Skin epidermis (tissue), 12 donors: ENCODE data around the gene IZUMO2.
A peak's percentile ranks its signal among the peaks of the same experiment; 100 is the strongest.
"Not testable (repeated sequence)": the region's sequence is repeated elsewhere in the genome, so short reads cannot be mapped to it uniquely, and the experiment has no call there.

ENCODE experiments used
- H3K27ac ChIP-seq, 21 experiments: fragments of 200-600 bp; sonication (generic) in 11 of 21; one replicate each; pipeline ENCODE4 v1.5.0; 2020; ENCODE audit warnings: mild to moderate bottlenecking in 3 of 21, inconsistent platforms in 2 of 21, moderate library complexity in 2 of 21
- H3K4me3 ChIP-seq, 7 experiments: fragments of 200-600 bp; sonication (generic) in 2 of 7; one replicate each; pipeline ENCODE4 v1.5.0; 2020; ENCODE audit warnings: inconsistent platforms in 2 of 7, mild to moderate bottlenecking in 2 of 7, moderate library complexity in 1 of 7

IZUMO2 gene

DNA sequence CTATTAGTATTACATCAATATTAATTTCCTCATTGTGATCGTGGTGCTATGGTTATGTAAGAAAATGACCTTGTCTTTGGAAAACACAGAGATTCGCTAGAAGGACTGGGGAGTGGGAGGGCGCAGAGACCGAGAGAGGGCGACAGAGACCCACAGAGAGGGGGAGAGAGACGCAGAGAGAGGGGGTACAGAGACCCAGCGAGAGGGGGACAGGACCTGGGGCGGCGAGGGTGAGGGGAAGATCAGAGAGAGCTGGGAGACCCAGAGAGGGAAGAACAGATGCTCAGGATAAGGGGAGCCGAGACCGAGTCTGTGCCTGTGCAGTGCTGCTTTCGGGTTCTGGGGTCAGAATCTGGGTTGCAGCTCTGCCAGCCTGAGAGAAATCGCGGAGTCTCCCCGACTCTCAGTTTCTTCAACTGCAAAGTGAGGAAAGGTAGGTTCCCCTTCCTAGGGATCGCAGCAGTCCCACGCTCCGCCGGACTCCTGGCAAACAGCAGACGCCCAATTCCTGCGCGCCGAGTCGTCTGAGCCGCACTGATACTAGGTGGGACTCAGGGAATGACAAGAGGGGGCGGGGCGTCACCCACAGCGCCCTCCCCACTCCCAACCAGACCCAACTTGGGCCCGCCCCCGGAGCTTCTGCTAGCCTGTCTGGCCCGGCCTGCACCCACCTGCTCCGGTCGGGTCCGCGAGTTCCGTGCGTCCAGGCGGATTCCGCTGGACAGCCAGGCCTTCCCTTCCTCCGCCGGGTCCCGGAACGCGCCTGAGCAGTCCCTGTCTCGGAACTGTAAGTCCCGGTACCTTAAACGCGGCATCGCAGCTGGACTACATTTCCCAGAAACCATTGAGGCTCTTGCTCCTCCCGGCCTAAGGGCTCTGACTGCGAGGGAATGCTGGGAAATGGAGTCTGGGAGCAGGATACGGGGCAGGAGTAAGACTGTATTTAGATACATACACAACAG is 15.3 kb downstream of the IZUMO2 start:
- H3K4me3 ChIP-seq = peak overlapping the region; percentile 29 to 53 (median 45)
- H3K27ac ChIP-seq = peak overlapping the region in 8 of 21 experiments; percentile 4 to 66 (median 31)

DNA sequence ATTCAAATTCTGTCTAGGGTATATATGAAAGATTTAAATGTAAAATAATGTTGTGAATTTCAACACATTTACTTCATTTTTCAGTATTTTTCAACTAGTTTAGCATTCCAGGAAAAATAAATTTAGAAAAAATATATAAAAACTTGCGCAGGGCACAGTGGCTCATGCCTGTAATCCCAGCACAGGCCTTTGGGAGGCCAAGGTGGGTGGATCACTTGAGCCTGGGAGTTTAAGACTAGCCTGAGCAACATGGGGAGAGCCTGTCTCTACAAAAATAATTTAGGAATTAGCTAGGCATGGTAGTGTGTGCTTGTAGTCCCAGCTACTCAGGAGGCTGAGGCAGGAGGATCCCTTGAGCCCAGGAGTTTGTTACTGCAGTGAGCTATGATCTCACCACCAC is 21.2 kb downstream of the IZUMO2 start:
- H3K4me3 ChIP-seq, H3K27ac ChIP-seq: not testable (repeated sequence)

DNA sequence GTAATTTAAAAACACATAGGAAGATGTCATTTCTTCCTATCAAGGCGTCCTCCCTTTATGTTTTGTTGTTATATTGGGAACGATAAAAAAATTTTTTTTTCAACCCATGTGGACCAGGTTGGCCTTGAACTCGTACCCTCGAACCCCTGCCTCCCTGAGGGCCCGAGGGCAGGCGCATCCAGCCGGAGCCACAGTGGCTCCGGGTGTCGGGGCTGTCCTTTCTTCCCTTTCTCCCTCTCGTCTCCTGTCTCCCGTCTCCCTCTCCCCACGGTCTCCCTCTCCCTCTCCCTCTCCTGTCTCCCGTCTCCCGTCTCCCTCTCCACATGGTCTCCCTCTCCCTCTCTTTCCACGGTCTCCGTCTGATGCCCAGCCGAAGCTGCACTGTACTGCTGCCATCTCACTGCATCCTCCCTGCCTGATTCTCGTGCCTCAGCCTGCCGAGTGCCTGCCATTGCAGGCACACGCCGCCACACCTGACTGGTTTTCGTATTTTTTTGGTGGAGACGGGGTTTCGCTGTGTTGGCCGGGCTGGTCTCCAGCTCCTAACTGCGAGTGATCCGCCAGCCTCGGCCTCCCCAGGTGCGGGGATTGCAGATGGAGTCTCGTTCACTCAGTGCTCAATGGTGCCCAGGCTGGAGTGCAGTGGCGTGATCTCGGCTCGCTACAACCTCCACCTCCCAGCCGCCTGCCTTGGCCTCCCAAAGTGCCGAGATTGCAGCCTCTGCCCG is 22.8 kb downstream of the IZUMO2 start:
- H3K27ac ChIP-seq, H3K4me3 ChIP-seq: not testable (repeated sequence)

DNA sequence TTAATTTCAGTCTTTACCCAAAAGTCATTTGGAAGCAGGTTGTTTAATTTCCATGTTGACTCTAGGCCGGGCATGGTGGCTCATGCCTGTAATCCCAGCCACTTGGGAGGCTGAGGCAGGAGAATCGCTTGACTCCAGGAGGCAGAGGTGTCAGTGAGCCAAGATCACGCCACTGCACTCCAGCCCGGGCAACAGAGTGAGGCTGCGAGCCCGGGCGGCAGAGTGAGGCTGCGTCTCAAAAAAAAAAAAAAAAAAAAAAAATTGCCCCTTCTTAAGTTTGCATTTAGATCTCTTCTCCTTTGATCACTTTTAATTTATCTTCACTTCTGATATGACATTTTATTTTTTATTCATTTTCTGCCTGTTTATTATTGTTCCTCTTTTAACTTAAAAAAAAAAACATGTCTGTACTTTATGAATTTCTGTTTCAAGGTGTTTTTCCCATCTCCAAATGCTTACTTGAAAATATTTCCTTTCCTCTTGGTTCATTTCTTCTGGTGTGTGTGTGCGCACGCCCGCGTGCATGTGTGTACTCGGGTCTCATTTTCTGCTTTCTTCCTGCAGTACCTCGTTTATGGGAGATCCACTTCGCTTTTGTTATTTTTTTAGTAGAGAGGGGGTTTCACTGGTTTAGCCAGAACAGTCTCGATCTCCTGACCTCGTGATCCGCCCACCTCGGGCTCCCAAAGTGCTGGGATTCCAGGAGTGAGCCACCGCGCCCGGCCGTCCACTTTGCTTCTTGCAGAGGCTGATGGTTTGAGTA is 26.3 kb downstream of the IZUMO2 start:
- not testable (repeated sequence) for H3K27ac ChIP-seq, H3K4me3 ChIP-seq

DNA sequence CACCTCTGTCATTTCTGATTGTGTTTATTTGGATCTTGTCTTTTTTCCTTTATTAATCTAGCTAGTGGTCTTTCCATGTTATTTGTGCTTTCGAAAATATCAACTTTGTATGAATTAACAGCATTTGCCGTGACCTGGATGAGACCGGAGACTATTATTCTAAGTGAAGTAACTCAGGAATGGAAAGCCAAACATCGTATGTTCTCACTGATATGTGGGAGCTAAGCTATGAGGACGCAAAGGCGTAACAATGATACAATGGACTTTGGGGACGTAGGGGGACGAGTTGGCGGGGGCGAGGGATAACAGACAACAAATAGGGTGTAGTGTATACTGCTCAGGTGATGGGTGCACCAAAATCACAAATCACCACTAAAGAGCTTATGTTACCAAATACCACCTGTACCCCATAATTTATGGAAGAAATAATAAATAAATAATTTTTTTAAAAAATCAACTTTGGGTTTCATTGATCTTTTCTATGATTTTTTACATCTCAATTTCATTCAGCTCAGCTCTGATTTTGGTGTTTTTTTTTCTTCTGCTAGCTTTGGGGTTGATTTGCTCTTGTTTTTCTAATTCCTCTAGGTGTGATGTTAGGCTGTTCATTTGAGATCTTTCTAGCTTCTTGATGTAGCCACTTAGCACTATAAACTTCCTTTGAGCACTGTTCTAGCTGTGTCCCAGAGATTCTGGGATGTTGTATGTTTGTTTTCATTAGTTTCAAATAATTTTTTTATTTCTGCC is 27.1 kb downstream of the IZUMO2 start:
- H3K27ac ChIP-seq, H3K4me3 ChIP-seq: not testable (repeated sequence)

DNA sequence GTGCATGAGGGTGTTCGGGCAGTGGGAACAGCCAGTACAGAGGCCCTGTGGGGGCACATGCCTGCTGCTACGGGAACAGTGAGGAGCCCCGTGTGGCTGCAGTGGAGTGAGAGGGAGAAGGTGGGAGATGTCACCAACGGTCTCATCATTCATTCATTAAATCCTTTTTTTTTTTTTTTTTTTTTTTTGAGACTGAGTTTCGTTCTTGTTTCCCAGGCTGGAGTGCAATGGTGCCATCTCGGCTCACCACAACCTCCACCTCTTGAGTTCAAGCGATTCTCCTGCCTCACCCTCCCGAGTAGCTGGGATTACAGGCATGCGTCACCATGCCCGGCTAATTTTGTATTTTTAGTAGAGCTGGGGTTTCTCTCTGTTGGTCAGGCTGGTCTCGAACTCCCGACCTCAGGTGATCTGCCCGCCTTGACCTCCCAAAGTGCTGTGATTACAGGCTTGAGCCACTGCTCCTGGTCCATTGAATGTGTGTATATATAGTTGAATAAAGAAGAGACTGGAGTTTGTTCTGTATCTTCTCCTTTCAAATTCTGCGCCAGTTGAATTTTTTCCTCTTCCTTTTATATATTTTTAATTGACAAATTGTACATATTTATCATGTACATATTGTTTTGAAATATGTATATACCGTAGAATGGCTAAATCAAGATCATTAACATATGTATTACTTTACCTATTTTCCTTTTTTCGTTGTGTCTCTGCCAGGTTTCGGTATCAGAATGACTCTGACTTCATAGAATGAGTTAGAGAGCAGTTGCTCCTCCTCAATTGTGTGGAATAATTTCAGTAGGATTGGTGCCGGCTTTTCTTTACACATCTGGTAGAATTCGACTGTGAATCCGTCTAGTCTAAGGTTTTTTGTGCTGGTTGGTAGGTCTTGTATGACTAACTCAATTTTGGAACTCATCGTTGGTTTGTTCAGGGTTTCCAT is 28.0 kb downstream of the IZUMO2 start:
- not testable (repeated sequence) for H3K4me3 ChIP-seq, H3K27ac ChIP-seq

DNA sequence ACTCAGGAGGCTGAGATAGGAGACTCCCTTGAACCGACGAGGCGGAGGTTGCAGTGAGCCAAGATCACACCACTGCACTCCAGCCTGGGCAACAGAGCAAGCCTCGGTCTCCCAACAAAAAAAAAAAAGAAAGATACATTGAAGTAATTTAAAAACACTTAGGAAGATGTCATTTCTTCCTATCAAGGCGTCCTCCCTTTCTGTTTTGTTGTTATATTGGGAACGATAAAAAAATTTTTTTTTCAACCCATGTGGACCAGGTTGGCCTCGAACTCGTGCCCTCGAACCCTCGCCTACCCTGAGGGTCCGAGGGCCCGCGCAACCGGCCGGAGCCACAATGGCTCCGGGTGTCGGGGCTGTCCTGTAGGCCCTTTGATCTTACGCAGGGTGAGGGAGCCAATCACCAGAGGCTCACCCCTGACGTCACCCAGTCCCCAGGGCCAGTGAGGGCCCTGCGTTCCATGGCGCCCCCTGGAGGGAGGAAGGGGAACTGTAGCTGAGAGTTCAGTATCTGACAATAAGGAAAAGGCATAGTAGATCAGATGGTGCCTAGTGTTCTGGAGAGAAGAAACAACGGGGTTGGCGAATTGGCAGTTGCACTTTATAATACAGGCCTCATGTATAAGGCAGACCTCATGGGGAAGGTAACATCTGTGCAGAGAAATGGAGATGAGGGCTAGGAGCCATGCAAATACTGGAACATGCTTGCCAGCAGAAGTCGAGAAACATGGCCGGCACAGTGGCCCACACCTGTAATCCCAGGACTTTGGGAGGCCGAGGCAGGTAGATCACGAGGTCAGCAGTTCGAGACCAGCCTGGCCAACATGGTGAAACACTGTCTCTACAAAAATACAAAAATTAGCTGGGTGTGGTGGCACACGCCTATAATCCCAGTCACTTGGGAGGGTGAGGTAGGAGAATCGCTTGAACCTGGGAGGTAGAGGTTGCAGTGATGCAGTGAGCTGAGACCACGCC is 29.3 kb downstream of the IZUMO2 start:
- not testable (repeated sequence) for H3K27ac ChIP-seq

DNA sequence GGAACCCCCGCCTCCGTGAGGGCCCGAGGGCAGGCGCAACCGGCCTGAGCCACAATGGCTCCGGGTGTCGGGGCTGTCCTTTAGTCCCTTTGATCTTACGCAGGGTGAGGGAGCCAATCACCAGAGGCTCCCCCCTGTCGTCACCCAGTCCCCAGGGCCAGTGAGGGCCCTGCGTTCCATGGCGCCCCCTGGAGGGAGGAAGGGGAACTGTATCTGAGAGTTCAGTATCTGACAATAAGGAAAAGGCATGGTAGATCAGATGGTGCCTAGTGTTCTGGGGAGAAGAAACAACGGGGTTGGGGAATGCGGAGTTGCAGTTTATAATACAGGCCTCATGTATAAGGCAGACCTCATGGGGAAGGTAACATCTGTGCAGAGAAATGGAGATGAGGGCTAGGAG is 59.1 kb downstream of the IZUMO2 start:
- not testable (repeated sequence) for H3K4me3 ChIP-seq, H3K27ac ChIP-seq

More for the DNA sequence above, 29.3 kb downstream of the IZUMO2 start:
- H3K4me3 ChIP-seq = not testable (repeated sequence)

DNA sequence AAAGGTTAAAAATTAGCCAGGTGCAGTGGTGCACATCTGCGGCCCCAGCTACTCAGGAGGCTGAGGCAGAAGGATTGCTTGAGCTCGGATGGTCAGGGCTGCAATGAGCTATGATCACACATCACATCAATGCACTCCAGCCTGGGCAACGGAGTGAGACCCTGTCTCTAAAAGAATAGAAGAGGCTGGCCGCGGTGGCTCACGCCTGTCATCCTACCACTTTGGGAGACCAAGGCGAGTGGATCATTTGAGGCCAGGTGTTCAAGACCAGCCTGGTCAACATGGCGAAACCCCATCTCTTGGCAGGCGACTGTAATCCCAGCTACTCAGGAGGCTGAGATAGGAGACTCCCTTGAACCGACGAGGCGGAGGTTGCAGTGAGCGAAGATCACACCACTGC is 59.7 kb downstream of the IZUMO2 start:
- H3K27ac ChIP-seq, H3K4me3 ChIP-seq: not testable (repeated sequence)
